SK-N-SH (cell line): ENCODE data around the gene TMEM54. TPM values are rescaled to one million over a fixed set of nuclear protein-coding genes. Genes with fewer than 3 reads are reported as not detected.

Experiments used
- CTCF ChIA-PET: fragments of 300-600, 350-600 bp; formaldehyde crosslinking; extraction: SDS; loops from one replicate; lab custom pipeline; 2021; lab: Yijun Ruan, JAX
- POLR2A ChIA-PET: fragments of 350-600 bp; sonication (Branson Sonifier 250); formaldehyde crosslinking; extraction: SDS; loops from one replicate; lab custom pipeline; 2020; ENCODE audit warnings: antibody characterized with exemption, inconsistent platforms; lab: Yijun Ruan, JAX
- DNase-seq: peaks from one replicate; pipeline ENCODE4 v3.0.0; 2012
- H2AFZ ChIP-seq: fragments of 200-600 bp; sonication (generic); 2 replicates; pipeline ENCODE4 v1.8.1; 2016; ENCODE audit warnings: antibody characterized with exemption, mild to moderate bottlenecking, low read depth
- H3F3A ChIP-seq: fragments of 200-600 bp; sonication (generic); replicated peaks from 2 replicates; pipeline ENCODE3; 2016; ENCODE audit warnings: antibody characterized with exemption, mild to moderate bottlenecking; ENCODE audit not compliant: insufficient read depth
- H3K27ac ChIP-seq, 2 experiments: fragments of 200-500 bp in 1 of 2; fragments of 200-600 bp in 1 of 2; sonication (Bioruptor generic) in 1 of 2; sonication (generic), shearing (Covaris generic) in 1 of 2; 2 replicates each; pipeline versions ENCODE4 v1.5.1 to v1.6.1; 2014 to 2016; ENCODE audit warnings: low read depth in 2 of 2, inconsistent platforms in 1 of 2, low read length in 1 of 2, mild to moderate bottlenecking in 1 of 2, mixed read lengths in 1 of 2
- H3K27me3 ChIP-seq: fragments of 200-600 bp; sonication (generic), shearing (Covaris generic); 2 replicates; pipeline ENCODE4 v1.6.1; 2016; ENCODE audit warnings: mixed run types; ENCODE audit not compliant: insufficient read depth
- H3K36me3 ChIP-seq, 2 experiments: fragments of 200-500 bp in 1 of 2; fragments of 200-600 bp in 1 of 2; sonication (Bioruptor generic) in 1 of 2; sonication (generic) in 1 of 2; replicated peaks in 1 of 2; 2 replicates each; pipeline versions ENCODE3 to v1.5.1; 2014 to 2016; ENCODE audit warnings: low read length in 1 of 2, mild to moderate bottlenecking in 1 of 2; ENCODE audit not compliant: insufficient read depth in 2 of 2, control insufficient read depth in 1 of 2
- H3K4me1 ChIP-seq, 2 experiments: fragments of 200-500 bp in 1 of 2; fragments of 200-600 bp in 1 of 2; sonication (Bioruptor generic) in 1 of 2; sonication (generic), shearing (Covaris generic) in 1 of 2; 2 replicates each; pipeline versions ENCODE4 v1.5.1 to v1.6.1; 2014 to 2016; ENCODE audit warnings: low read depth in 1 of 2, low read length in 1 of 2, mixed run types in 1 of 2; ENCODE audit not compliant: insufficient read depth in 2 of 2, control insufficient read depth in 1 of 2
- H3K4me2 ChIP-seq: fragments of 200-600 bp; sonication (generic), shearing (Covaris generic); 2 replicates; pipeline ENCODE4 v1.6.1; 2017; ENCODE audit warnings: mixed run types
- H3K4me3 ChIP-seq, 2 experiments: fragments of 200-500 bp in 1 of 2; fragments of 200-600 bp in 1 of 2; sonication (Bioruptor generic) in 1 of 2; sonication (generic), shearing (Covaris generic) in 1 of 2; 2 replicates each; pipeline versions ENCODE4 v1.5.1 to v1.8.1; 2014 to 2016; ENCODE audit warnings: low read depth in 2 of 2, inconsistent platforms in 1 of 2, low read length in 1 of 2, mild to moderate bottlenecking in 1 of 2, mixed read lengths in 1 of 2, moderate library complexity in 1 of 2
- H3K79me2 ChIP-seq: fragments of 200-600 bp; sonication (generic); 2 replicates; pipeline ENCODE4 v1.8.1; 2017; ENCODE audit warnings: mild to moderate bottlenecking; ENCODE audit not compliant: insufficient read depth
- H3K9ac ChIP-seq: fragments of 200-600 bp; sonication (generic); 2 replicates; pipeline ENCODE4 v1.6.1; 2017; ENCODE audit warnings: mixed run types
- H3K9me2 ChIP-seq: fragments of 200-600 bp; sonication (generic); 2 replicates; pipeline ENCODE4 v1.6.1; 2017; ENCODE audit warnings: mixed run types
- H3K9me3 ChIP-seq: fragments of 200-600 bp; sonication (generic); 2 replicates; pipeline ENCODE4 v1.6.1; 2017; ENCODE audit warnings: mixed run types, mild to moderate bottlenecking, moderate library complexity
- H4K20me1 ChIP-seq: fragments of 200-600 bp; sonication (generic); 2 replicates; pipeline ENCODE4 v1.6.1; 2017; ENCODE audit warnings: mild to moderate bottlenecking, mixed run types; ENCODE audit not compliant: insufficient read depth
- EZH2phosphoT487 ChIP-seq: fragments of 200-600 bp; sonication (generic); IDR thresholded peaks from 2 replicates; pipeline ENCODE4 v1.6.1; 2017; ENCODE audit warnings: low read depth, mixed run types, mild to moderate bottlenecking, antibody characterized with exemption, moderate library complexity, borderline replicate concordance
- GATA2 ChIP-seq: sonication (generic); formaldehyde crosslinking; IDR thresholded peaks from 2 replicates; pipeline ENCODE4 v1.5.0; 2020; ENCODE audit warnings: mild to moderate bottlenecking, missing genetic modification reagents
- JUND ChIP-seq: IDR thresholded peaks from 2 replicates; pipeline ENCODE4 v1.4.0; 2012
- MEF2A ChIP-seq: IDR thresholded peaks from 2 replicates; pipeline ENCODE4 v1.4.0; 2012; ENCODE audit warnings: low read depth, borderline replicate concordance
- MXI1 ChIP-seq: IDR thresholded peaks from 2 replicates; pipeline ENCODE4 v1.6.1; 2012; ENCODE audit warnings: mild to moderate bottlenecking, low read depth, low read length, improper control_type of control experiment
- NFIC ChIP-seq: IDR thresholded peaks from 2 replicates; pipeline ENCODE4 v1.4.0; 2012; ENCODE audit warnings: borderline replicate concordance
- SMC3 ChIP-seq: IDR thresholded peaks from 2 replicates; pipeline ENCODE4 v1.6.1; 2012; ENCODE audit warnings: low read depth, low read length, improper control_type of control experiment
- TAF1 ChIP-seq: IDR thresholded peaks from 2 replicates; pipeline ENCODE4 v1.6.1; 2012; ENCODE audit warnings: low read depth, mild to moderate bottlenecking, low read length, moderate library complexity, borderline replicate concordance
- TCF12 ChIP-seq: IDR thresholded peaks from 2 replicates; pipeline ENCODE4 v1.4.0; 2012
- YY1 ChIP-seq: IDR thresholded peaks from 2 replicates; pipeline ENCODE4 v1.4.0; 2012; ENCODE audit warnings: low read depth, mild to moderate bottlenecking
- WGBS: methylation state at CpG from one replicate; pipeline ENCODE4 v1.1.6; 2017; ENCODE audit warnings: low lambda C conversion rate; 5-methylcytosine and 5-hydroxymethylcytosine counted together
- polyA plus RNA-seq, 3 experiments: library from polyadenylated mRNA; depleted of rRNA; stranded (reverse); fragments of >200 nt; gene quantifications; 2 replicates each; pipeline ENCODE4 v1.2.3, GENCODE V29; 2012
- TF ChIP-seq, protein P1 (sequence below): IDR thresholded peaks from 2 replicates; pipeline ENCODE4 v1.6.1; 2012; ENCODE audit warnings: mild to moderate bottlenecking, low read depth, low read length, moderate library complexity
- TF ChIP-seq, protein P2 (sequence below): IDR thresholded peaks from 2 replicates; pipeline ENCODE4 v1.4.0; 2012; ENCODE audit warnings: low read depth, borderline replicate concordance
- TF ChIP-seq, protein P3 (sequence below): IDR thresholded peaks from 2 replicates; pipeline ENCODE4 v1.4.0; 2012; ENCODE audit warnings: low read depth, borderline replicate concordance
- TF ChIP-seq, protein P4 (sequence below): fragments of 150-350 bp; IDR thresholded peaks from 2 replicates; pipeline ENCODE4 v1.6.1; 2017; ENCODE audit warnings: antibody characterized with exemption, low read length, low read depth, borderline replicate concordance
- TF ChIP-seq, protein P5 (sequence below): IDR thresholded peaks from 2 replicates; pipeline ENCODE4; 2012
- TF ChIP-seq, protein P6 (sequence below): IDR thresholded peaks from 2 replicates; pipeline ENCODE4 v1.4.0; 2012; ENCODE audit warnings: low read depth

Gene TMEM54
- polyA plus RNA-seq, 1 of the 3 experiments (the other 2 are of a cell fraction), result 66.6 TPM

DNA sequence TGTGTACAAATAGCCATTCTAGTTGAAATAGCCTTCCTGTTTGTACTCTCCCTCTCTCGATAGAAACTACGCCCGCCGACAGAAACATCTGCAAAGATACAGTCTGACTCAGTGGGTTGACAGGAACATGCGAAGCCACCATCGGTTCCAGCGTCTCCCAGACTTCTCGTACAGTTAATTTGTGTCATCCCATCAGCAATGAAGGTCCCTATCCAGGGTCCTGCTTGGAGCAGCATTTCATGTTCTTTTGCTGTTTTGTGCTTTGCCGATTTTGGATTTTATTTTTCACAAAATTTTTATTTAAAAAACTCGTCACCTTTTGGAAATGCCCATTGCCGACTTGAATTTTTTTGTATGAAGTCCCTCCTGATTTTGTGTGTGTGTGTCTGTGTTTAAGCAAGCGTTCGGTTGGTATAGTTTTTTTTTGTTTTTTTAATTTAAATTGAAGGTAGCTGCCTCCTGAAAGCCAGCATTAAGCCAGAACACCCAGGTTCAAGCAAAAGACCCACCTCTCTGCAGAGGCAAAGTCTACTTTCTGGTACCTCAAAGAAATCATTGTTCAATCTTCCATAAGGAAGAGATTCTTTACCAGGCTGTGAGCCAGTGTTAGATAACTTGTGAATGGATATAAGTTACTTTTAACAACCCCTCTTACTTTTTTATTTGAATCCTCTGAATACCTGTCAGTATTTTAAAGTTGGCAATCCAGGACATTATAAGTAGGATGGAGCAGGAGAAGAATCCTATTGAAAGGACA is 45.1 kb downstream of the TMEM54 start:
- Histone ChIP-seq H3K4me1 (no peaks in the 10 kb centered on the region), H3K36me3 (peaks cover 43 to 62% of the 10 kb centered on the region in 2 experiments), H4K20me1 (no peaks in the 10 kb centered on the region), H3F3A (no peaks in the 10 kb centered on the region), H2AFZ (no peak overlapping the region), H3K9me2 (no peaks in the 10 kb centered on the region), H3K27me3 (no peaks in the 10 kb centered on the region), H3K4me2 (no peak overlapping the region), H3K79me2 (no peaks in the 10 kb centered on the region), H3K4me3 (no peak overlapping the region), H3K9ac (no peak overlapping the region), H3K27ac (no peak overlapping the region), H3K9me3 (no peaks in the 10 kb centered on the region)
- 96% methylated on average over 13 of the region's 13 CpGs for WGBS
- ChIA-PET CTCF (no interaction called here), POLR2A (no interaction called here)
- no peak for DNase-seq
- TF ChIP-seq, protein P1, sequence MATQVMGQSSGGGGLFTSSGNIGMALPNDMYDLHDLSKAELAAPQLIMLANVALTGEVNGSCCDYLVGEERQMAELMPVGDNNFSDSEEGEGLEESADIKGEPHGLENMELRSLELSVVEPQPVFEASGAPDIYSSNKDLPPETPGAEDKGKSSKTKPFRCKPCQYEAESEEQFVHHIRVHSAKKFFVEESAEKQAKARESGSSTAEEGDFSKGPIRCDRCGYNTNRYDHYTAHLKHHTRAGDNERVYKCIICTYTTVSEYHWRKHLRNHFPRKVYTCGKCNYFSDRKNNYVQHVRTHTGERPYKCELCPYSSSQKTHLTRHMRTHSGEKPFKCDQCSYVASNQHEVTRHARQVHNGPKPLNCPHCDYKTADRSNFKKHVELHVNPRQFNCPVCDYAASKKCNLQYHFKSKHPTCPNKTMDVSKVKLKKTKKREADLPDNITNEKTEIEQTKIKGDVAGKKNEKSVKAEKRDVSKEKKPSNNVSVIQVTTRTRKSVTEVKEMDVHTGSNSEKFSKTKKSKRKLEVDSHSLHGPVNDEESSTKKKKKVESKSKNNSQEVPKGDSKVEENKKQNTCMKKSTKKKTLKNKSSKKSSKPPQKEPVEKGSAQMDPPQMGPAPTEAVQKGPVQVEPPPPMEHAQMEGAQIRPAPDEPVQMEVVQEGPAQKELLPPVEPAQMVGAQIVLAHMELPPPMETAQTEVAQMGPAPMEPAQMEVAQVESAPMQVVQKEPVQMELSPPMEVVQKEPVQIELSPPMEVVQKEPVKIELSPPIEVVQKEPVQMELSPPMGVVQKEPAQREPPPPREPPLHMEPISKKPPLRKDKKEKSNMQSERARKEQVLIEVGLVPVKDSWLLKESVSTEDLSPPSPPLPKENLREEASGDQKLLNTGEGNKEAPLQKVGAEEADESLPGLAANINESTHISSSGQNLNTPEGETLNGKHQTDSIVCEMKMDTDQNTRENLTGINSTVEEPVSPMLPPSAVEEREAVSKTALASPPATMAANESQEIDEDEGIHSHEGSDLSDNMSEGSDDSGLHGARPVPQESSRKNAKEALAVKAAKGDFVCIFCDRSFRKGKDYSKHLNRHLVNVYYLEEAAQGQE, result peak; percentile 61; the same call in 1 of the 2 replicates
- TF ChIP-seq, protein P2, sequence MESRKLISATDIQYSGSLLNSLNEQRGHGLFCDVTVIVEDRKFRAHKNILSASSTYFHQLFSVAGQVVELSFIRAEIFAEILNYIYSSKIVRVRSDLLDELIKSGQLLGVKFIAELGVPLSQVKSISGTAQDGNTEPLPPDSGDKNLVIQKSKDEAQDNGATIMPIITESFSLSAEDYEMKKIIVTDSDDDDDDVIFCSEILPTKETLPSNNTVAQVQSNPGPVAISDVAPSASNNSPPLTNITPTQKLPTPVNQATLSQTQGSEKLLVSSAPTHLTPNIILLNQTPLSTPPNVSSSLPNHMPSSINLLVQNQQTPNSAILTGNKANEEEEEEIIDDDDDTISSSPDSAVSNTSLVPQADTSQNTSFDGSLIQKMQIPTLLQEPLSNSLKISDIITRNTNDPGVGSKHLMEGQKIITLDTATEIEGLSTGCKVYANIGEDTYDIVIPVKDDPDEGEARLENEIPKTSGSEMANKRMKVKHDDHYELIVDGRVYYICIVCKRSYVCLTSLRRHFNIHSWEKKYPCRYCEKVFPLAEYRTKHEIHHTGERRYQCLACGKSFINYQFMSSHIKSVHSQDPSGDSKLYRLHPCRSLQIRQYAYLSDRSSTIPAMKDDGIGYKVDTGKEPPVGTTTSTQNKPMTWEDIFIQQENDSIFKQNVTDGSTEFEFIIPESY, result no peak

DNA sequence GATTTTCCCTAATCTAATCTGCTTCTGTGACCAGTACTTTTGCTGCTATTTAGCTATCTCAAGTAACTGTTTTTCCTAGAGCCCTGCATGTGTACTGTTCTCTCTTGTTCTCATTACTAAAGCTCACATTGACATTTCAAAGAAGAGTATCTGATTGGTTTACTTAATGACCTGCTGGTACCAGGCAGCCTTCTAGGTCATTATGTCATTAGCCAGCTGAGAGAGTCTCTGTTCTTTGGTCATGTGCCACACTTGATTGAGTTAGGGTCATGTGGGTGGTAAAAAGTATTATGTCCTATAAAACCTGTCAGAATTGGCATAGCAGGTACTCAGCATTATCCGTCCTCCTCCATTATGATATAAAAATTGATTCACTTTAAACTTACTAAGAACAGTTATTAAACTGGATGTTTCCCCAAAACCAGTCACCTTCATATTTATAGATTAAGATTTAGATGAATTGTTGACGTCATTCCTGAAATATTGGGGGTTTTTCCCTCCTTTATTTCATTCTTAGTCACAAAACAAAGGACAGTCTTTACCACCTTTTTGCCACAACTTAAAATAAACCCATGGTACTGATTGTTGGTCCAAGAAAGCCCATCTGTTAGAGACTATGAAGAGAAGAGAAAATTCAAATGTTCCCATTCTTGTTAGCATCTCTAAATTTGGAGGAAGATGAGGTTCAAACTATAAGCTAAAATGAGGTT is 52.7 kb downstream of the TMEM54 start:
- WGBS, result 48% methylated on average over 2 of the region's 2 CpGs
- H3K4me1 ChIP-seq, result no peaks in the 10 kb centered on the region; a peak in 1 of 4 replicates
- ChIA-PET CTCF (interaction anchor here (0.7 to 1.9 kb wide), 4 partner anchors 9 to 237 kb away, joined by 3 to 4 read pairs (median 4); no protein-coding TSS in a partner anchor), POLR2A (no interaction called here)
- H3K27me3 ChIP-seq, result no peaks in the 10 kb centered on the region
- peak; percentile 41 for DNase-seq
- H3K9me2 ChIP-seq, result no peaks in the 10 kb centered on the region
- H3K9me3 ChIP-seq, result no peaks in the 10 kb centered on the region
- no peak overlapping the region for H2AFZ ChIP-seq
- H3K9ac ChIP-seq, result no peak overlapping the region
- no peaks in the 10 kb centered on the region for H3K79me2 ChIP-seq
- H3F3A ChIP-seq, result peaks cover 7% of the 10 kb centered on the region
- no peaks in the 10 kb centered on the region for H4K20me1 ChIP-seq
- no peak overlapping the region; a peak in 1 of 4 replicates for H3K27ac ChIP-seq
- H3K4me2 ChIP-seq, result no peak overlapping the region
- H3K36me3 ChIP-seq, result peaks cover 12 to 34% of the 10 kb centered on the region in 2 experiments
- no peak overlapping the region for H3K4me3 ChIP-seq
- TF ChIP-seq GATA2 (no peak), TAF1 (no peak), MXI1 (no peak), JUND (no peak), TCF12 (no peak), EZH2phosphoT487 (no peak), YY1 (no peak), SMC3 (no peak), NFIC (no peak), MEF2A (no peak)
- TF ChIP-seq, protein P3, sequence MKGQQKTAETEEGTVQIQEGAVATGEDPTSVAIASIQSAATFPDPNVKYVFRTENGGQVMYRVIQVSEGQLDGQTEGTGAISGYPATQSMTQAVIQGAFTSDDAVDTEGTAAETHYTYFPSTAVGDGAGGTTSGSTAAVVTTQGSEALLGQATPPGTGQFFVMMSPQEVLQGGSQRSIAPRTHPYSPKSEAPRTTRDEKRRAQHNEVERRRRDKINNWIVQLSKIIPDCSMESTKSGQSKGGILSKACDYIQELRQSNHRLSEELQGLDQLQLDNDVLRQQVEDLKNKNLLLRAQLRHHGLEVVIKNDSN, result no peak
- TF ChIP-seq, protein P4, sequence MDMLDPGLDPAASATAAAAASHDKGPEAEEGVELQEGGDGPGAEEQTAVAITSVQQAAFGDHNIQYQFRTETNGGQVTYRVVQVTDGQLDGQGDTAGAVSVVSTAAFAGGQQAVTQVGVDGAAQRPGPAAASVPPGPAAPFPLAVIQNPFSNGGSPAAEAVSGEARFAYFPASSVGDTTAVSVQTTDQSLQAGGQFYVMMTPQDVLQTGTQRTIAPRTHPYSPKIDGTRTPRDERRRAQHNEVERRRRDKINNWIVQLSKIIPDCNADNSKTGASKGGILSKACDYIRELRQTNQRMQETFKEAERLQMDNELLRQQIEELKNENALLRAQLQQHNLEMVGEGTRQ, result no peak
- TF ChIP-seq, protein P5, sequence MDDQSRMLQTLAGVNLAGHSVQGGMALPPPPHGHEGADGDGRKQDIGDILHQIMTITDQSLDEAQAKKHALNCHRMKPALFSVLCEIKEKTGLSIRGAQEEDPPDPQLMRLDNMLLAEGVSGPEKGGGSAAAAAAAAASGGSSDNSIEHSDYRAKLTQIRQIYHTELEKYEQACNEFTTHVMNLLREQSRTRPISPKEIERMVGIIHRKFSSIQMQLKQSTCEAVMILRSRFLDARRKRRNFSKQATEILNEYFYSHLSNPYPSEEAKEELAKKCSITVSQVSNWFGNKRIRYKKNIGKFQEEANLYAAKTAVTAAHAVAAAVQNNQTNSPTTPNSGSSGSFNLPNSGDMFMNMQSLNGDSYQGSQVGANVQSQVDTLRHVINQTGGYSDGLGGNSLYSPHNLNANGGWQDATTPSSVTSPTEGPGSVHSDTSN, result no peak
- TF ChIP-seq, protein P6, sequence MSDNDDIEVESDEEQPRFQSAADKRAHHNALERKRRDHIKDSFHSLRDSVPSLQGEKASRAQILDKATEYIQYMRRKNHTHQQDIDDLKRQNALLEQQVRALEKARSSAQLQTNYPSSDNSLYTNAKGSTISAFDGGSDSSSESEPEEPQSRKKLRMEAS, result no peak
